ENCODE results near the gene ZBTB20. TPM values are rescaled to one million over a fixed set of nuclear protein-coding genes. Genes with fewer than 3 reads are reported as not detected.

The ZBTB20 gene
- total RNA-seq, 3 donors from 2014 or later (not counting 1 experiment from before 2014, with no cell fraction given): 52.7 to 58.3 (median 55.9) TPM

DNA sequence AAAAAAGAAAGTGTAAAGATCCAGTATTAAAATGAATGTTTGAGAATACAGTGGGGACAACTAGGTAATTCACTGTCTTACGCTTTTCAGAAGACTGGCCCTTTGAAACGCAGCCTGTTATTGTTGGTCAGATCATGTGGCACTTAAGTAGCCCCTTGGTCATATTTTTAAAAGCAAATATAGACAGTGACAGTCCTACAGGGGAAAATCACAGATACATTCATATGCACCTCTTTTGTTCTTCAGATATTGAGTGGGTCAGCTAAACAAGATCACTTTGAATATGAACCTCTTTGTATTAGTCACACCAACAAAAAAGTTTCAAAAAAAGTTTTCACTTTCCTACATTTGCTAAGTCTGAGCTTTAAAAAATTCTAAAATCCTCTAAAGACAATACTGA, 817.3 kb downstream of the ZBTB20 start:
- TF ChIP-seq, protein P1, sequence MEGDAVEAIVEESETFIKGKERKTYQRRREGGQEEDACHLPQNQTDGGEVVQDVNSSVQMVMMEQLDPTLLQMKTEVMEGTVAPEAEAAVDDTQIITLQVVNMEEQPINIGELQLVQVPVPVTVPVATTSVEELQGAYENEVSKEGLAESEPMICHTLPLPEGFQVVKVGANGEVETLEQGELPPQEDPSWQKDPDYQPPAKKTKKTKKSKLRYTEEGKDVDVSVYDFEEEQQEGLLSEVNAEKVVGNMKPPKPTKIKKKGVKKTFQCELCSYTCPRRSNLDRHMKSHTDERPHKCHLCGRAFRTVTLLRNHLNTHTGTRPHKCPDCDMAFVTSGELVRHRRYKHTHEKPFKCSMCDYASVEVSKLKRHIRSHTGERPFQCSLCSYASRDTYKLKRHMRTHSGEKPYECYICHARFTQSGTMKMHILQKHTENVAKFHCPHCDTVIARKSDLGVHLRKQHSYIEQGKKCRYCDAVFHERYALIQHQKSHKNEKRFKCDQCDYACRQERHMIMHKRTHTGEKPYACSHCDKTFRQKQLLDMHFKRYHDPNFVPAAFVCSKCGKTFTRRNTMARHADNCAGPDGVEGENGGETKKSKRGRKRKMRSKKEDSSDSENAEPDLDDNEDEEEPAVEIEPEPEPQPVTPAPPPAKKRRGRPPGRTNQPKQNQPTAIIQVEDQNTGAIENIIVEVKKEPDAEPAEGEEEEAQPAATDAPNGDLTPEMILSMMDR (IDR thresholded peaks at IDR 0.05): no peak
- Histone ChIP-seq H3K27me3 (ENCODE audit: control insufficient read depth, insufficient read depth, low read length) (no peaks in the 10 kb centered on the region), H3K36me3 (ENCODE audit: control insufficient read depth, insufficient read depth, low read length) (no peaks in the 10 kb centered on the region), H3K9me3 (ENCODE audit: control insufficient read depth, insufficient read depth, low read length) (no peaks in the 10 kb centered on the region), H3K27ac (ENCODE audit: low read length) (no peak overlapping the region), H3K4me3 (ENCODE audit: low read length) (no peak overlapping the region), H3K4me1 (ENCODE audit: control insufficient read depth, insufficient read depth, low read length) (peaks cover 4% of the 10 kb centered on the region)
- no peak overlapping the region for H3K27ac Mint-ChIP-seq
- H3K4me3 Mint-ChIP-seq: no peak overlapping the region
- no peak for DNase-seq
- peaks cover 34 to 55% of the 10 kb centered on the region in 2 donors for H3K4me1 Mint-ChIP-seq
- no peaks in the 10 kb centered on the region for H3K27me3 Mint-ChIP-seq (ENCODE audit: low read depth in 2 of 2)
- WGBS (ENCODE audit: insufficient coverage): 89% methylated on average over 2 of the region's 2 CpGs
- intact Hi-C loops (cut with micrococcal nuclease): no loop called here
- no peak for ATAC-seq
- H3K36me3 Mint-ChIP-seq: no peaks in the 10 kb centered on the region
- no peaks in the 10 kb centered on the region for H3K9me3 Mint-ChIP-seq

DNA sequence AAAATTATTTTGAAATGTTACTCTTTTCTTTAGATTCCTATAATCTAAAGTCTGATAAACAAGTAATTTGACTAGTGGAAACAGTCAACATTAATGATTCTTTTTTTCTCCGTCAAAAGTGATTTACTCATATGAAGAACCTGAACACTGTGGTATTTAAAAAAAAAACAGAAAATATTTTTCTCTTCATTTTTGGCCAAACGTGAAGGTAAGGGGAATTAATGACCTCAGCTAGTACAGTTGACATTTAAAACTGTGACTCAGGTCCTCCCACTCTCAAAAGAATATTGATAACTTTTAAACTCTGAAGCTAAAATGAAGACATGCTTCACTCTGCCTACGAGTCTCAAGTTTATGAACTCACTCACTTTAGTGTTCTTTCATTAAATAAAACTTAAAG, 818.7 kb downstream of the ZBTB20 start:
- 50% methylated on average over 1 of the region's 3 CpGs for WGBS (ENCODE audit: insufficient coverage)
- H3K4me3 Mint-ChIP-seq: no peak overlapping the region
- peak overlapping the region in 1 of 2 donors; percentile 28 for H3K27ac Mint-ChIP-seq
- peaks cover 49 to 61% of the 10 kb centered on the region in 2 donors for H3K4me1 Mint-ChIP-seq
- no peaks in the 10 kb centered on the region for H3K27me3 Mint-ChIP-seq (ENCODE audit: low read depth in 2 of 2)
- TF ChIP-seq, protein P1 (IDR thresholded peaks at IDR 0.05): no peak
- no peaks in the 10 kb centered on the region for H3K9me3 ChIP-seq (ENCODE audit: control insufficient read depth, insufficient read depth, low read length)
- H3K36me3 ChIP-seq (ENCODE audit: control insufficient read depth, insufficient read depth, low read length): no peaks in the 10 kb centered on the region
- no peak overlapping the region for H3K4me3 ChIP-seq (ENCODE audit: low read length)
- intact Hi-C loops (cut with micrococcal nuclease): no loop called here
- H3K27ac ChIP-seq (ENCODE audit: low read length): no peak overlapping the region
- no peaks in the 10 kb centered on the region for H3K9me3 Mint-ChIP-seq
- H3K36me3 Mint-ChIP-seq: no peaks in the 10 kb centered on the region
- no peaks in the 10 kb centered on the region for H3K27me3 ChIP-seq (ENCODE audit: control insufficient read depth, insufficient read depth, low read length)
- no peak for ATAC-seq
- H3K4me1 ChIP-seq (ENCODE audit: control insufficient read depth, insufficient read depth, low read length): peaks cover 7% of the 10 kb centered on the region
- no peak for DNase-seq

DNA sequence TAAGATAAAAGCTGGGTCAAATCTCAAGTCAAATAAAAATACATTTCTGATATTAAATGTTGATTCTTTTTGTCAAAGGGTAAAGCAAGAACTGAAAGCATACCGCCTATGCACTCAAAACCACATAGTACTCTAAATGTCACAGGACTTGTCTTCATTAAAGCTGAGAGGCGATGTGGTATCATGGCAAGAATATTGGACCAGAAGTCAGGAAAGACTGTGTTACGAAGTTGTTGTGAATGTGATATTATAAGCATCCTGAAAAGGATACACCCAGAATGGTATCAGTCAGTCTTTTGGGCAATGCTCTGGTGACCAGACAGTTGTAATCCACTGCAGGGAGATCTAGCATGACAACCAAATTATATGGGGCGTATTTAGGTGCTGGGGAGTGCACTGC, 819.4 kb downstream of the ZBTB20 start:
- TF ChIP-seq, protein P1 (IDR thresholded peaks at IDR 0.05): no peak
- Histone ChIP-seq H3K9me3 (ENCODE audit: control insufficient read depth, insufficient read depth, low read length) (no peaks in the 10 kb centered on the region), H3K4me3 (ENCODE audit: low read length) (no peak overlapping the region), H3K27me3 (ENCODE audit: control insufficient read depth, insufficient read depth, low read length) (no peaks in the 10 kb centered on the region), H3K4me1 (ENCODE audit: control insufficient read depth, insufficient read depth, low read length) (peaks cover 5% of the 10 kb centered on the region), H3K36me3 (ENCODE audit: control insufficient read depth, insufficient read depth, low read length) (no peaks in the 10 kb centered on the region), H3K27ac (ENCODE audit: low read length) (peak overlapping the region; percentile 19)
- intact Hi-C loops (cut with micrococcal nuclease): no loop called here
- DNase-seq (no peak), ATAC-seq (peak in 2 of 3 donors; percentile 41 to 44)
- Mint-ChIP-seq H3K27ac (peak overlapping the region; percentile 69 to 74), H3K27me3 (ENCODE audit: low read depth in 2 of 2) (no peaks in the 10 kb centered on the region), H3K9me3 (no peaks in the 10 kb centered on the region), H3K36me3 (no peaks in the 10 kb centered on the region), H3K4me1 (peaks cover 50 to 58% of the 10 kb centered on the region in 2 donors), H3K4me3 (peak overlapping the region; percentile 37)
- WGBS (ENCODE audit: insufficient coverage): 58% methylated on average over 3 of the region's 4 CpGs
